NCI-H146 (cell line): Measurements from ENCODE around the gene REV1.
A peak's percentile ranks its signal among the peaks of the same experiment; 100 is the strongest.
"Not testable (repeated sequence)": the region's sequence is repeated elsewhere in the genome, so short reads cannot be mapped to it uniquely, and the experiment has no call there.

Source experiments
- DNase-seq: peaks from one replicate; lab custom pipeline; 2025; lab: John Stamatoyannopoulos, UW

REV1 gene

DNA sequence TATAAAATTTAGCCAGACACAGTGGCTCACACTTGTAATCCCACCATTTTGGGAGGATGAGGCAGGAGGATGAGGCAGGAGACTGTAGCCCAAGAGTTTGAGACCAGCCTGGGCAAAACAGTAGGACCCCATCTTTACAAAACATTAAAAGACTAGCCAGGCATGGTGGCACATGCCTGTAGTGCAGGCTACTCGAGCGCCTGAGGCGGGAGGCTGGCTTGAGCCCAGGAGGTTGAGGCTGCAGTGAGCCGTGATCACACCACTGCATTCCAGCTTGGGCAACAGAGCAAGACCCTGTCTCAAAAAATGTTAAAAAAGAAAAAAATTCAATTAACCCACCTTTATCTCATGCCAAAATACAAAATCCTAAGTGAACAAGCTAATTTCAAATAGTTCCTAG lies 4.0 kb downstream of the REV1 start:
- no peak for DNase-seq

DNA sequence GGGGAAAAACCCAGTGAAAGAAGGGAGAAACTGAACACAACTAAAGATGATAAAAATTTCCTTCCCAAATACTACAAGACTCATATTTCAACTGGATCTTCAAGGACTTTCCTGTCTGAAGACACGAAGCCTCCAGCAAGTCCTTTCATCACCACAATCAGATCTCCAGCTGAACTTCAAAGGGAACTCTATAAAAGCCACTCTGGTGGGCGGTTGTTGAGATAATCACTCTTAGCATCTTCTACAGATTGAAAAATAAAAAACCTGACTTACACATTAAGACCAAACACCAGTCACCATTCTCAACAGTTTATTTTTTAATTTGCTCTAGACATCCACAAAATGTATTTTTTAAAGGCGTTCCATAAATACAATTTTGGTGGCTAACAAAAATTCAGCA lies 4.4 kb downstream of the REV1 start:
- no peak for DNase-seq

DNA sequence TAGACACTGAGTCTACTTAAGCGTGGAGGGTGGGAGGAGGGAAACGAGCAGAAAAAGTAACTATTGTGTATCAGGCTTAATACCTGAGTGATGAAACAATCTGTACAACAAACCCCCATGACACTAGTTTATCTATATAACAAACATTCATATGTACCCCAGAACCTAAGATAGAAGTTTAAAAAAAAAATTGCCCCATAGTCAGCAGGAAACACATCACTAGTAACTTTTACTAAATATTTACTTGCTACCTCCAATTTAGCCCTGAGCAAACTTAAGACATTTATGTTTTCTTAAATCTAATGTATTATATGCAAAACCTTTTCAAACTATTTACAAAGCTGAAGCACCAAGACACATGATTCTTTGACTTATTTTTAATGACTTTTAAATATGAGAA lies 5.6 kb downstream of the REV1 start:
- no peak for DNase-seq

DNA sequence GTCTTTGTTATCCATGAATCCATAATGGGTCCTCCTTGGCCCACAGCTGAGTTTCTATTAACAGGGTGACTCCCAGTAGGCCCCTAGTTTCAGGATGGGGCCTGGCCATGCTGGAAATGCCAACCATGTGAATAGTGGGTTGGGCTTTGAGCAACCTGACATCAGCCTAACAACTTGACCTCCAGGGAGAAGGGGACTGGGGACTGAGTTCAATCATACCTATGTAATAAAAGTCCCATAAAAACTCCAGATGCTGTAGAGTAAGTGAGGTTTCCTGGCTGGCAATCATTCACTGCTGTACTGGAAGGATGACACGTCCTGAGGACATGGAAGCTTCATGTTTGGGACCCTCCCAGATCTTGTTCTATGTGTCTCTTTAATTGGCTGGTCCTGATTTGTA lies 7.9 kb downstream of the REV1 start:
- peak; percentile 7 for DNase-seq

DNA sequence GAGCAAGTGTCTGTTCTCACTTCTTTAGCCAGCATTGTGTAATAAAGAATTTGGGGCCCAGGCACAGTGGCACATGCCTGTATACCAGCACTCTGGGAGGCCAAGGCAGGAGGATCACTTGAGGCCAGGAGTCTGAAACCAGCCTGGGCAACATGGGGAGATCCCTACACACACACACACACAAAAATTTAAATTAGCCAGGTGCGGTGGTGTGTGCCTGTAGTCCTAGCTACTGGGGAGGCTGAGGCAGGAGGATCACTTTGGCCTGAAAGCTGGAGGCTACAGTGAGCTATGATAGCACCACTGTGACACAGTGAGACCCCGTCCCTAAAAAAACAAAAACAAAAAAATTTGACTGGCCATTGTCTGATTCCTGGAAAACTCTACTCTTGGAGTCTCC lies 8.3 kb downstream of the REV1 start:
- DNase-seq = no peak

DNA sequence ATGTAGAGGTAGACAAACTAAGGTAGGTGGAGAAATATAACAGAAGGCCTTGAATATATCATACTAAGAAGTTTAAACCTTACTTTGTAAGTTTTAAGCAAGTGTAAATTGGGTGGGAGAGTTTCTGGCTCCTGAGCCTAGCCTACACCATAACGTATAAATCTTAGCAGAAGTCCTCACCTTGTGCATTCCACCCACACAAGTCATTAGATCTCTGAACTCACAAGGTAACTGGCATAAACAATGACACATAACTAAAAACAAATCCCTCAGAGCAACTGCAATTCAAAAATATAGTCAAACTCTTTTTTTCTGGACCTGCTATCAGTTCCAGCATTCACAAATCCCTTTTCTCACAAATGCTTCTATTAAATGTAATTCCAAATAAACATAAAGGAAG lies 9.4 kb downstream of the REV1 start:
- DNase-seq = no peak

DNA sequence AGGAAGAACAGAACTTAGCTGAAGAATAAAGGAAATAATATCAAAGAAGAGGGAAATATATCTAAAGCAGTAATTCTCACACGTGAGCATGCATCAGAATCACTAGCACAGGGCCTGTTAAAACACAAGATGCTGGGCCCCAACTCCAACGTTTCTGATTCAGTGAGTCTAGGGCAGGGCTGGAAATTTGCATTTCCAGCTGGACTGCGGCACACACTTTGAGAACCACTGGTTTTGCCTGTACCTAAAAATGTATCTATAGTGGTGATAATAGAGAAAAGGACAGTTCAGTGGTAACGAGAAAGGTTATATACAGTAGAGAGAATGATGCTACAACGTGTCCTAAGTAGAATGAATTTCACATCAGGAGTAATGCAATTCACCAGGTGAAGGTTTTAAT lies 11.2 kb downstream of the REV1 start:
- no peak for DNase-seq

DNA sequence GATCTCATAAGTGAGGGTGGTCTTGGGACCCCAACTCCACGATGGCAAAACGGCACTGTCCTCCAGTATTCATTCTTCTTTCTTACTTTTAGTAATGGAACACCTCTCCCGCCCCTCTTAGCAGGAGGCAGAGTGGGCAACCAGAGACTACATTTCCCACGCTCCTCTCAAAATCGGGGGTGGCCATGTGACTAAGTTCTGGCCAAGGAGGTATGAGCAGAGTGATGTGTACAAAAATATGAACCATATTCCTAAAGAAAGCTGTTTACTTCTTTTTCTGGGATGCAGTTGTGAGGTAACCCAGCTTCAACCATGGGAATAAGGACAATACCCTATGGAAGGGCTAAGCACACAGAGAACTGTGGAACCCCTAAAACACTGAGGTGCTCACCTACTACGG lies 12.8 kb downstream of the REV1 start:
- DNase-seq = no peak

DNA sequence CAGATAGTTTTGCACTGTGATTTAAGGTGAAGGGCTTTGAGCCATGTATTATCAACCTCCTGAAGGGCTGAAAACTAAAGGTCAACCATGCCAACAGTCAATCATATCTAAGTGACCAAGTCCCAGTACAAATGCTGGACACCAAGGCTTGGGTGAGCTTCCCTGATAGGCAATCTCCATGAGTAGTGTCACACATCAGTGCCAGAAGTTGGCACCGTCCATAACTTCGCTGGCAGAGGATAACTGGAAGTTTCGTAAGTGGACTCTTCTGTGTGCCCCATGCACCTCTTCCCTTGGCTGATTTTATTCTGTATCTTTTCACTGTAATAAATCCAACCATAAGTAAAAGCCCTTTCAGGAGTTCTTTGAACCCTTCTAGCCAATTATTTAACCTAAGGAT lies 13.2 kb downstream of the REV1 start:
- DNase-seq = no peak

DNA sequence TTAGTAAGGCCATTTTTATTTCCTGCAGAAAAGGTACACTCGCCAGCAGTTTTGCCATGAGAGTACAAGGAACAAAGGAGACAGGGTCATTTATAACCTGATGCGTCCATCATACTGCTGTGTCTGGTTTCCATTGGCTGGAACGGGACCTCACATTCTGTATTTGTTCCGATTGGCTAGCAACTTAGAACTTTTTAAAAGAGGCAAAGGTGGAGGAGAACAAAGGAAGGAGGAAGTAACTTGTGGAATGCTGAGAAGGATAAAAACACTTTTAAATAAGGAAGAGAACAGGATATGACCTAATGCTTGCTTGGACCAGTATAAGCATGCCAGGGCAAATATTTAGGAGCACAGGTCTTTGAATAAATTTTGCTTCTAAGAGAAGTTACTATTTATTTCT lies 14.7 kb downstream of the REV1 start:
- DNase-seq = not testable (repeated sequence)

DNA sequence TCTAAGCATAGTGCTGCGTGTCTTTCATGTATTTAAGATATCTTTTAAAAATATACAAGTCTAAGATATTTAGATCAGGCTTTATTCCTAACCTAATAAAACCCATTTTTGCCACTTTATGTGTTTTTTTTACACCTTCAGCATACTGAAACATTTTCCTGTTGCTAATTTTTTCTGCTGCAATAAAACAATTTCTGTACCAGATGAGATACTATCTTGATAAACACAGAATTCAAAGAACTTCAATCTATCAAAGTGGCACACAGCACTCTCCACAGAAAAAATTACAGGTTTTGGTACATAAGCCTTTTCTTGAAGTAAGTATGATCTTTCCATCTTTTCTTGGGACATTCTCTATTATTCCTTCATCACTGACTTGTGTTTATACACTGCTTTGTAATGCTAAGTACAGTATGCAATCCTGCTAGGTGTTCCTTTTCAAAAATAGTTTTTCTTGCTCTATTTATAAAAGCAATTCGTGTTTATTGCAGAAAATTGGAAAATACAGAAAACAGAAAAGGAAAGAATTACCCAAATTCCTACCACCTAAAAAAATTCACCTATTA lies 16.2 kb downstream of the REV1 start:
- no peak for DNase-seq

DNA sequence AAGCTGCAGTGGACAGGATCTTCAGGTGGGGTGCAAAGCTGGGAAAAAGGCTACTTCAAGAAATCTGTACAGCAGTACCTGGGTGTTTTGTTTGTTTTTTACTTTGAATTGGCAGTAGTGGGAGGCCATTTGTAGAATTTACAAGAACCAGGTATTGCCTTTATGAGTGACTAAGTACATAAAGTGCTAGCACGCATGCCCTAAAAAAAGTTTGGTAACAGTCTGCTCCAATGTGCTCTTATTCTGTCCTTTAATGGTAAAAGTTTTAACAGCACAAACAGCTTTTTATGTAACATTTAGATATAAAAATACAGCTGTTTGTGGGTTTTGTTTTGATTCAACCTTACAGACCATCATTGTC lies 17.2 kb downstream of the REV1 start:
- no peak for DNase-seq

DNA sequence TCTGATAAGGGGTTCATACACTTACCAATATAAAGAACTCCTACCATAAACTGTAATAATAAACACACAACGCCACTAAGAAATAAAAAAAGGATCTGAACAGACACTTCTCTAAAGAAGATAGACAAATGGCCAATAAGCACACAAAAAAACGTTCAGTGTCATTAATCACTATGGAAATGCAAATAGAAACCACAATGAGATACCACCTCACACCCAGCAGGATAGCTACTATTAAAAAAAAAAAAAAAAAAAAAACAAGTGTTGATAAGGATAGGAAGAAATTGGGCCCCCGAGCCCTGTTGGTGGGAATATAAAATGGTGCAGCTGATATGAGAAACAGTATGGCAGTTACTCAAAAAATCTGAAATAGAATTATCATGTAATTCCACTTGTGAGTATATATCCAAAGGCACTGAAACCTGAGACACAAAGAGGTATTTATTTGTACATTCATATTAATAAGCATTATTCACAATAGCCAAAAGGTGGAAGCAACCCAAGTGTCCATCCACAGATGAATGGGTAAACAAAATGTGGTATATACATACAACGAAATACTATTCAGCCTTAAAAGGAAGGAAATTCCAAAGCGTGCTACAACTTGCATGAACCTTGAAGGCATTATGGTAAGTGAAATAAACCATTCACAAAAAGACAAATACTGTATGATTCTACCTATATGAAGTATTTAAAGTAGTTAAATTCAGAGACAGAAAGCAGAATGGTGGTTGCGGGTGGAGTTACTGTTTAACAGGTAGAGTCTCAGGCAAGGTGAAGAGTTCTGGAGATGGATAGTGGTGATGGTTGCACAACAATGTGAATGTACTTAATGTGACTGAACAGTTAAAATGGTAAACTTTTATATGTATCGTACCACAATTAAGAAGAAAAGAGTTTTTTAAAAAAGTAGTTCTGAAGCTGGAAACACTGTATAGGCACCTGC lies 17.9 kb downstream of the REV1 start:
- DNase-seq = peak; percentile 90

DNA sequence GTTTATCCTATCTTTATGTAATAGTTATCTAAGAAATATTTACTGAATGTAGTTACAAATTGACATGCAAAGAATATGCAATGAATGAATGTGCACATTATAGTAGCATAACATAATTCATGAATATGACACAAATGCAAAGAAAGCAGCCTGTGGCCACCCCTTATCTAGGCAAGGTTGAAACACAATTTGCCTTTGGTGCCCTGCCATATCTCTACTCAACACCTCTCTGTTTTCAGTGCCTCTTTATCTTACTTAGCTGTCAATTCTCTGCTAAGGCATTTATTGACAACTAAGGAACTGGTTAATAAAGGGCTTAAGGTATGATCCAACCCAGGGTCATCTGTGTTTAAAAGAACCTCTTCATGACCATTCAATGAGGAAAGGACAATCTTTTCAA lies 18.9 kb downstream of the REV1 start:
- no peak for DNase-seq

DNA sequence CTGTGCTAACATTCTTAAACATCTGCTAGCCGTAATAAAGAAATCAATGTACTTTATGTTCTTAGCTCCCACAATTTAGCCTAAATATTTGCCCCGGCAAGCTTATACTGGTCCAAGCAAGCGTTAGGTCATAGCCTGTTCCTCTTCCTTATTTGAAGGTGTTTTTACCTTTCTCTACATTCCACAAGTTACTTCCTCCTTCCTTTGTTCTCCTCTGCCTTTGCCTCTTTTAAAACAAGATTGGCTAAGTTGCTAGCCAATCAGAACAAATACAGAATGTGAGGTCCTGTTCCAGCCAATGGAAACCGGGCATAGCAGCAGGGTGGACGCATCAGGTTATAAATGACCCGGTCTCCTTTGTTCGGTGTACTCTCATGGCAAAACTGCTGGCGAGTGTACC lies 19.4 kb downstream of the REV1 start:
- DNase-seq = not testable (repeated sequence)

DNA sequence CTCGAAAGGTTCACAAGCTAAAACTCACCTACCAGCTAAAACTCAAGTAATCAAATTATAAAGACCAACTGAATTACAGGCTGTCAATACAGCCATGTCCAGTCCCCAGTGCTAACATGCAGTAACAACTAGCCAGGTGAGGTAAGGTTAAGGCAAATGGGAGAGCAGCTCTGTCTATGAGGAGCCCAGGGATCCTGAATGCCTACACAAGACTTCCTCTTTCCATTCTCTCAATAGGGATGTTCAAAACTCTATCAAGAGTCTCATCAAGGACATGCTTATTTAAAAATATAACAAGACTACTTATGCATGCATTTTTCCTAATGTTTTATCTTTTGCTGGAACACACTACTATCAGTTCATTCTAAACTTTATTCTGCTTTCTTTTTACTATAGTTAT lies 20.4 kb downstream of the REV1 start:
- no peak for DNase-seq

DNA sequence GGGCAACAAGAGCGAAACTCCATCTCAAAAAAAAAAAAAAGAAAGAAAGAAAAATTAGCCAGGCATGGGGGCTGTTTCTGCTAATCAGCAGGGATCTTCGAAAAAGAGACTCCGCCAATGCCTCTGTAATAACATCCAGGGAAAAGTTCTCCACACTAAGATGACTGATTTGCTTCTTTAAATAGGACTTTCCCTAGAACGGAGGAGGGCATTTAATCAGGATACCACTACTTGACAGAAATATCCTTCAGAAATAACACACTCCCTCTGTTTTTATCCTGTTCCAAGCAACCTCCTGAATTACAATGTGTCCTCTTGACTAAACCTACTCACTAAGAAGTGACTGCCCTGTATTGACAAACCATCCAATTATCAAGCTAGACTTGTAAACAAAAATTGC lies 21.7 kb downstream of the REV1 start:
- DNase-seq = no peak

DNA sequence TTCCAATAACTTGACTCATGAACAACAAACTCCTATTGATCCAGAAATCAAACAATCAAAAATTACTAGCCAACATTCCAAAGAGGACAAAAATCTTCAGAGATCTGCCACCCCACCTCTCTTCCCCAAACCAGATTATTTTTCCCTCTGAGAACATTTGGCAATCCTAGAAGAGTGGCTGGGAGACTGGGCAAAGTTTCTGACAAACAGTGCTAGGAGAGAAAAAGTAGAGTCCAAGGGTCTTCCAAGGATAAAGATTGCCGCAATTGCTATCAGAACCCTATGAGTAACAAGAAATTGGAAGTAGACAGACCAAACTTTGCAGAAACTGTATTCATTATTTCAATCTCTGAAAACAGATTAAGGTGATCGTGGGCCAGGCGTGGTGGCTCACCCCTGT lies 22.4 kb downstream of the REV1 start:
- DNase-seq = no peak

DNA sequence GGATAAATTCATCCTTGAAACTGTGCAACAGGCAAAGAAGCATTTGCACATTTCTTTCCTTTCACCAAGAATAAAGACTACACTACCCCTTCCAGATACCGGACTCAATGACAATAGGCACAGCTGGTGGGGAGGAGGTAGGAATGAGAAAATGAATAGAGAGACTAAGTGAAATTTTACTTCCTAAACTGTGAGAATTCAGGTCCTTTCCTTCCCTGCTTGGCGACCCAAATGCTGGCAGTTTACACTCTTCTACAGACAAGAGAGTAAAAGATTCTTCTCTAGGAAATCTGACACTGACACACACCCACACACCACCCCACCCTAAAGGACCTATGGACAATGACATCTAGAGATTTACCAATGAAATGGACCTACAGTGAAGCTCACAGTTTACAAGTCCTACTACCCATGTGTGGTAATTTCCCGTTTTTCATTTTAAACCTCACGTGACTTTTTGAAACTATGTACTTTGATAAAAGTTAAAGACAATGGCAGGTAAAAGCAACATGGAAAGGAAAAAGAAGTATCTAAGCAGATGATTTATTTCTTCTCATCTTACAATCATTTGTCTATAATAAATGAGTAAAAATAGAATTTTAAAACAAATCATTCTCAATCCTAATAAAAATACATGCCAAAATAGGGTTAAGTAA lies 27.9 kb downstream of the REV1 start:
- DNase-seq = no peak

DNA sequence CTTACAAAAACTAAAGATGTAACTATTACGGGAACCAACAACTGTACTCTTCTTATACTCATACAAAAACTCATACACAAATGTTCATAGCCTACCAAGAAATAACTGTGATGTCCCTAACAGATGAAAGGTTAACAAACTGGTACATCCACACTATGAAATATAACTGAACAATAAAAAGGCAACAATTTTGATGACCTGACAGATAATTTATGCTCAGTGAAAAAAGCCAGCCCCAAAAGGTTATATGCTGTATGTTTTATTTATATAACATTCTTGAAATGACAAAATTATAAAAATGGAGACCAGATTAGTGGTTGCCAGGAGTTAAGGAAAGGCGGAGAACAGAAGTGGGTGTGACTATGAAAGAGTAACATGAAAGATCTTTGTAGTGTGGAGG lies 31.3 kb downstream of the REV1 start:
- no peak for DNase-seq

DNA sequence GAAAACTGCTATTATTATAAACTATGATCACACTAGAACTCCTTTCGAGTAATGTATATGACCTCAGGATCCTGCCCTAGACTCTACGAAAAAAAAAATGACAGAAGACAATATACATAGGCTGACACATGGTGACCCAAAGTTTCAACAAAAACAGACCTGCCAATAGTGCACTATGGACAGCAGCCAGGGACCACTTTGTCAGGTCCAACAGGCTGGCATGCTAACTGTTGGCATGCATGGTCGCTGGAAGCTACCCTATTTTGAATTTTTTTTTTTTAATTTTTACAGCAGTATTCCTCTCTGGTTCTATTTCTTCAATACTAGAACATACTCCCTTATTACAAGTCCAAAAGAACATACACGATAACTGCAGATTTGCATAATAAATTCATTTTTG lies 38.1 kb downstream of the REV1 start:
- no peak for DNase-seq

DNA sequence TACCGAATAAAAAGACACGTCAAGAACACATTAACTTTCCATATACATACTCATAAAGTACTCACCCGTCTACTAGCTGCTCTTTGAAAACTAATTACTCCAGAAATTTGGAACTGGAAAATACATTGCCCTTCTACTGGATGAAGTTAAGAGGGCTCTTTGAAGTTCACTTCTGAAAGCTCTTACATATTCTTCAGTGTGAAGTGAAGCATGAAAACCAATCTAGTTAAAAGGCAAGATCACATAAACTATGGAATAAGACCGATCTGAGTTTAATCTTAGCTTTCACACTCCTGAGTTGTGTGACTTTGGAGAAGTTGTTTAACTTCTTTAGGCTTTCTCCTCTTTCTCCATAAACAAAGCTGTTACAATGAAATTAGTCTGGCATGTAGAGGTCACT lies 38.5 kb downstream of the REV1 start:
- DNase-seq = no peak

DNA sequence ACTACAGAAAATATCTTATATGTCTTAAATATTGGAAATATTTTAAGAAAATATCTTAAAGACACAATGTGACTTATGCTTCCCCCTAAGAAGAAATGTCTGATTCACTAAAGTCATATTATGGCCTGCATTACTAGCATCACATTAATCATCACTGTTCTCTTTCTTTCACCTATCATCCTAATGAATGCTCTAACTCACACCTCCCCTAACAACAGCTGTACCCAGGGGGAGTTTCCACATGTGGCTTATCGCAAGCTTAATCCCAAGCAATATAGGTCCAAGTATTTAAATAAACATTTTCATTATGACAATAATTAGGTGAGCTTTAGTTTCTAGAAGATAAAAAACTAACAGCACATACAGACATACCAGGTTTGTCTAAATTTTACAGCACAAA lies 39.6 kb downstream of the REV1 start:
- no peak for DNase-seq
